PC-9 (cell line): ENCODE data around the gene PIK3CA. TPM values are rescaled to one million over a fixed set of nuclear protein-coding genes. Genes with fewer than 3 reads are reported as not detected.

ENCODE experiments used
- BruUV-seq: library from RNA; stranded (reverse); fragments of 400-500 nt; replicated peaks from 2 replicates; lab custom pipeline; 2021; lab: Mats Ljungman, UMichigan
- CTCF ChIA-PET: fragments of 300-600 bp; sonication (Branson Sonifier 250); formaldehyde crosslinking; loops from one replicate; lab custom pipeline; 2022; ENCODE audit warnings: antibody characterized with exemption; lab: Charles Lee
- POLR2A ChIA-PET: fragments of 300-600 bp; sonication (Branson Sonifier 250); formaldehyde crosslinking; loops from one replicate; lab custom pipeline; 2022; ENCODE audit warnings: antibody characterized with exemption; ENCODE audit not compliant: unreplicated experiment; lab: Charles Lee
- DNase-seq, 2 experiments: peaks; one replicate each; pipeline versions ENCODE4 v3.0.0 to v3.0.0-alpha.2; 2015 to 2022; ENCODE audit warnings: mixed read lengths in 1 of 2
- H2AFZ ChIP-seq: fragments of 200-600 bp; sonication (generic); 2 replicates; pipeline ENCODE4 v1.8.1; 2017; ENCODE audit warnings: antibody characterized with exemption
- H3F3A ChIP-seq: fragments of 200-600 bp; sonication (generic); 2 replicates; pipeline ENCODE4 v1.8.1; 2017; ENCODE audit warnings: antibody characterized with exemption, mild to moderate bottlenecking, low read depth; ENCODE audit not compliant: insufficient read depth
- H3K27ac ChIP-seq: fragments of 200-600 bp; sonication (generic); 2 replicates; pipeline ENCODE4 v1.6.1; 2016; ENCODE audit warnings: mixed run types
- H3K27me3 ChIP-seq: fragments of 200-600 bp; sonication (generic); 2 replicates; pipeline ENCODE4 v1.6.1; 2016; ENCODE audit warnings: low read depth, mixed run types; ENCODE audit not compliant: insufficient read depth
- H3K36me3 ChIP-seq: fragments of 200-600 bp; sonication (generic); 2 replicates; pipeline ENCODE4 v1.6.1; 2016; ENCODE audit warnings: low read depth, mixed run types
- H3K4me1 ChIP-seq: fragments of 200-600 bp; sonication (generic); replicated peaks from 2 replicates; pipeline ENCODE4 v1.6.1; 2016; ENCODE audit warnings: mixed run types; ENCODE audit not compliant: insufficient read depth
- H3K4me2 ChIP-seq: fragments of 200-600 bp; sonication (generic); 2 replicates; pipeline ENCODE4 v1.6.1; 2017; ENCODE audit warnings: mixed run types
- H3K4me3 ChIP-seq: fragments of 200-600 bp; sonication (generic); 2 replicates; pipeline ENCODE4 v1.6.1; 2016; ENCODE audit warnings: mixed run types
- H3K79me2 ChIP-seq: fragments of 200-600 bp; sonication (generic); 2 replicates; pipeline ENCODE4 v1.6.1; 2017; ENCODE audit warnings: low read depth, mixed run types
- H3K9me2 ChIP-seq: fragments of 200-600 bp; sonication (generic); 2 replicates; pipeline ENCODE4 v1.8.1; 2017; ENCODE audit warnings: mild to moderate bottlenecking; ENCODE audit not compliant: insufficient read depth
- H3K9me3 ChIP-seq: fragments of 200-600 bp; sonication (generic); 2 replicates; pipeline ENCODE4 v1.8.1; 2016; ENCODE audit warnings: low read depth; ENCODE audit not compliant: insufficient read depth
- H4K20me1 ChIP-seq: fragments of 200-600 bp; sonication (generic); 2 replicates; pipeline ENCODE4 v1.8.1; 2017; ENCODE audit not compliant: insufficient read depth
- CTCF ChIP-seq: fragments of 200-600 bp; sonication (generic); conservative IDR thresholded peaks from 2 replicates; pipeline ENCODE4 v1.6.1; 2017; ENCODE audit warnings: mixed run types, antibody characterized with exemption, mild to moderate bottlenecking, moderate library complexity
- EZH2 ChIP-seq: fragments of 200-600 bp; sonication (generic); IDR thresholded peaks from 2 replicates; pipeline ENCODE4 v1.8.0; 2017; ENCODE audit warnings: antibody characterized with exemption, low read depth
- intact Hi-C: fragments of 100-400 bp; cut with micrococcal nuclease; formaldehyde crosslinking; loops from one replicate; pipeline ENCODE4 v1.10.0; 2022; ENCODE audit not compliant: unreplicated experiment
- total RNA-seq: library from RNA; stranded (reverse); gene quantifications from 2 replicates; pipeline ENCODE4 v1.2.3, GENCODE V29; 2021

Gene PIK3CA
- total RNA-seq, 1 experiment from 2014 or later, result 39.9 TPM

DNA sequence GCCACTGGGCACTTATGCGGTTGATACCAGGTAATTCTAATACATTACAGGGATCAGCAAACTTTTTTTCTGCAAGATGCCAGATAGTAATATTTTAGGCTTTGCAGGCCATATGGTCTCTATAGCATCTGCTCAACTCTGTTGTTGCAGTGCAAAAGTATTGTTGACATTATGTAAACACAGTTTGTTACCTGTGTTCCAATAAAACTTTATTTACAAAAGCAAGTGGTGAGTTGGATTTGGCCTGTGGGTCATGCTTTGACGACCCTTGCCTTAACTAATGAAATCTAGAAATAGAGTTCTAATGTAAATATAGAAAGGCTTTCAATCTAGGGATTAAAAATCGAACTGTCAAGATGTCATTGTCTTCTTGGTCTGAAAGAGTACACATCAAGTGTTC is 44.4 kb downstream of the PIK3CA start:
- intact Hi-C loops, result no loop called here
- BruUV-seq, result no TSS peak
- H3K79me2 ChIP-seq, result peaks cover 45% of the 10 kb centered on the region

DNA sequence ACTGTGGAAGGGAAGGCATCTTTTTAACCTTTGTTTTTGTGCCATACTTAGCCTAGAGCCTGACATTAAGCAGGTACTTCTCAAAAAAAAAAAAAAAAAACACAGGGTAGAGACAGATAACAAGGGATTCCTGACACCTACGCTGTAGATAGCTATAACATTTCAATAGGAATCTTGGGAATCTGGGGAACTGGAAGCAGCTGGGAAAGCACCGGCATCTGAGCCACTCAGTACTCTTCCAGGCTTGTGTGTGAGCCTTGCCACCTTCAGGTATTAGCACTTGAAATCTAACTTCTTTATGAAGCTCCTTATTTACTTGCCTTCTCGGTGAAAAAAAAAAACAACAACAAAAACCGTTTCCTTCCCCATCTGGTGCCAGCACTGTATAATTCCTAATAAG is 46.8 kb downstream of the PIK3CA start:
- Histone ChIP-seq H3K27me3 (no peaks in the 10 kb centered on the region), H3K36me3 (peaks cover 7% of the 10 kb centered on the region; the same call in 1 of the 2 replicates), H3F3A (no peaks in the 10 kb centered on the region), H3K9me2 (no peaks in the 10 kb centered on the region), H3K4me3 (no peak overlapping the region), H2AFZ (no peak overlapping the region), H3K4me2 (no peak overlapping the region), H3K27ac (no peak overlapping the region), H4K20me1 (peaks cover 4% of the 10 kb centered on the region; the same call in 1 of the 2 replicates), H3K4me1 (no peaks in the 10 kb centered on the region), H3K9me3 (no peaks in the 10 kb centered on the region), H3K79me2 (peaks cover 28% of the 10 kb centered on the region; the same call in 1 of the 2 replicates)
- TF ChIP-seq EZH2 (no peak), CTCF (no peak)
- CTCF ChIA-PET, result no interaction called here
- no TSS peak for BruUV-seq
- POLR2A ChIA-PET, result interaction anchor here (0.6 kb wide), 1 partner anchor 185 kb away, joined by 4 read pairs; no protein-coding TSS in a partner anchor
- intact Hi-C loops, result loop anchor here (5.0 kb wide), 1 partner anchor 33 kb away; no protein-coding TSS in a partner anchor
- DNase-seq, result no peak

More for the DNA sequence above, 44.4 kb downstream of the PIK3CA start:
- Histone ChIP-seq H3K9me3 (no peaks in the 10 kb centered on the region), H3K36me3 (no peaks in the 10 kb centered on the region), H2AFZ (no peak overlapping the region), H3K4me1 (no peaks in the 10 kb centered on the region), H3K4me2 (no peak overlapping the region), H3F3A (no peaks in the 10 kb centered on the region), H3K27me3 (no peaks in the 10 kb centered on the region), H4K20me1 (peaks cover 12% of the 10 kb centered on the region), H3K4me3 (no peak overlapping the region), H3K27ac (no peak overlapping the region), H3K9me2 (no peaks in the 10 kb centered on the region)
- TF ChIP-seq CTCF (no peak), EZH2 (no peak)
- POLR2A ChIA-PET, result no interaction called here
- no peak for DNase-seq
- CTCF ChIA-PET, result no interaction called here

GRCh38 chr3:179196098-179196497 is 47.9 kb downstream of the PIK3CA start:
- H4K20me1 ChIP-seq, result peaks cover 4% of the 10 kb centered on the region; the same call in 1 of the 2 replicates
- POLR2A ChIA-PET, result interaction anchor here (0.6 kb wide), 1 partner anchor 9 kb away, joined by 31 read pairs; no protein-coding TSS in a partner anchor
- H3K36me3 ChIP-seq, result peaks cover 12% of the 10 kb centered on the region; the same call in 1 of the 2 replicates
- no peaks in the 10 kb centered on the region for H3K27me3 ChIP-seq
- H3K79me2 ChIP-seq, result peaks cover 26% of the 10 kb centered on the region; the same call in 1 of the 2 replicates
- H3K9me2 ChIP-seq, result no peaks in the 10 kb centered on the region
- no peaks in the 10 kb centered on the region for H3K4me1 ChIP-seq
- H2AFZ ChIP-seq, result no peak overlapping the region
- BruUV-seq, result no TSS peak
- CTCF ChIA-PET, result no interaction called here
- no peak for TF ChIP-seq EZH2
- TF ChIP-seq CTCF, result no peak
- no peaks in the 10 kb centered on the region for H3K9me3 ChIP-seq
- no peak for DNase-seq
- no peak overlapping the region for H3K4me2 ChIP-seq
- no peak overlapping the region for H3K4me3 ChIP-seq
- no peaks in the 10 kb centered on the region for H3F3A ChIP-seq
- H3K27ac ChIP-seq, result no peak overlapping the region
- intact Hi-C loops, result loop anchor here (5.0 kb wide), 1 partner anchor 34 kb away; no protein-coding TSS in a partner anchor
